Stimulated activated CD4-positive, alpha-beta T cell treated with anti-CD3 and anti-CD28 coated beads, Interleukin-12 subunit alpha, Interleukin-12 subunit beta, amount 100 ng/mL, for 24 hours (primary cell): ENCODE results near the gene FILIP1L.
"Not testable (repeated sequence)": the region's sequence is repeated elsewhere in the genome, so short reads cannot be mapped to it uniquely, and the experiment has no call there.

Experiments
- DNase-seq, 2 experiments: peaks; one replicate each; pipeline ENCODE4 v3.0.0-alpha.2; 2020; ENCODE audit warnings: low read depth in 2 of 2

The FILIP1L gene

GRCh38 chr3:99843590-99844258 is 270.6 kb downstream of the FILIP1L start:
- no peak for DNase-seq

GRCh38 chr3:99842826-99843589 is 271.3 kb downstream of the FILIP1L start:
- DNase-seq: no peak

DNA sequence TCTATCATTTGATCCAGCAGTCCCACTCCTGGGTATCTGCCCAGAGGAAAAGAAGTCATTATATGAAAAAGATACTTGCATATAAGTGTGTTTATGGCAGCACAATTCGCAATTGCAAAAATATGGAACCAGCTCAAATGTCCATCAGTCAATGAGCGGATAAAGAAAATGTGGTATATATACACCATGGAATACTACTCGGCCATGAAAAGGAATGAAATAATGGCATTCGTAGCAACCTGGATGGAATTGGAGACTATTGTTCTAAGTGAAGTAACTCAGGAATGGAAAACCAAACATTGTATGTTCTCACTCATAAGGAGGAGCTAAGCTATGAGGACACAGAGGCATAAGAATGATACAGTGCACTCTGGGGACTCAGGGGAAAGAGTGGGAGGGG is 272.4 kb downstream of the FILIP1L start:
- not testable (repeated sequence) for DNase-seq

GRCh38 chr3:99839613-99840012 is 274.7 kb downstream of the FILIP1L start:
- no peak for DNase-seq

- no peak for DNase-seq
Measured at GRCh38 chr3:99838755-99839154, 275.5 kb downstream of the FILIP1L start.

- DNase-seq: no peak
Measured at GRCh38 chr3:99837715-99838114, 276.6 kb downstream of the FILIP1L start.

- no peak for DNase-seq
Measured at GRCh38 chr3:99836681-99837080, 277.6 kb downstream of the FILIP1L start.

DNA sequence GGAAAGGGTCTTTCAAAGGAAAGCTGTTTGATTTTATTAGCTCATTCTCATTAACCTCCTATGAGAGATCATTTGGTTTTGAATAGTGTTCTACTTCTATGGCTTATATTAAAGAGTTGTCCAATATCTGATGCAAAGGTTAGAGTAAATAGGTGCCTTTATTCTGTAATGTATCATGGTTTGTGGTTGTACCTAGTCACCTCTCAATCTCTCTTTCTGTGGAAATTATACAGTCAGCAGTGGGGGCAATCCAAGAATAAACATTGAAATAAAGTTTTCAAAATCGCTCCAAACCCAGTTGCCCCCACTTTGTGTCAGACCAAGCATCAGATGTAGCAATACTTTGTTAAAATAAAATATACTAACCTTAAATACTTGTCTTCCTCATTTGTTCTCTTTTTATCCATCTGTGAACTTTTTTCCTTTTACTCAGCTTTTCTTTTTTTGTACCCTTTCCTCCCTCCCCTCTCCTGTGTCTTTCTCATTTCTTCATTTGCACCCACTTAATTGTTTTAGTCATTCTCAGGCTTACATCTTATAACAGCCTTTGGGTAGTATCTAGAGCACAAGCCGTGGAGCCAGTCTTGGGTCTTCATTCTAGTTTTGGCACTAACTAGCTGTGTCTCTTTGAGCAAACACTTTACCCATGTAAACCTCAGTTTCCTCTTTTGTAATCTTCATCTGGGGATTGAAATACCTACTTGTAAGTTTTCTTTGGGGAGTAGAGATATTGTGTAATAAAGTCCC is 279.9 kb downstream of the FILIP1L start:
- DNase-seq: no peak

DNA sequence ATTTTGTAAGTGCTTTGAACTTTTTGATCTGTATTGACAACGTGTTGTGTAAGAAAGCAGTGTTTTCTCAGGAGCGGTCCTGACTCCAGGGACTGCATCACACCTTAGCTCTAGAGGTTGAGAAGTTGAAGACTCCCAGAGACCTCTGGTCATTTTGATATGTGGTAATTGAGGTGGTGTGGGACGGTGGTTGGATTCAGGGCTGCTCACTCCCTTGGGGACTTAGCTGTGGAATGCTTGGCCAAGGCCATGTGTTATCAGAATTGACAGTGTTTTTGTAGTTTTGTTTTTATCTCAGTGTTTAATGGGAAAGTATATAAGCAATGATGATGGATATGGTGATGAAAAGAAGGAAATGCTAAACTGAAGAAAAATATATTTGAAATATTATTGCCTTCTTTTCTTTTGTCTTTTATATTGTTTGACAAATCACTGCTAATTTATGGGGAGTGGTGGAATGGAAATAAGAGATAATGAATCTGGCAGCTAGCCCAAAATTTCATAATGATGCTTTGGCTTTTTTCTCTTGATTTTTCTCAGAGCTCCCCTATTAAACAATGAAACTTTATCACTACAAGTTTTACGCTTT is 280.6 kb downstream of the FILIP1L start:
- DNase-seq: no peak

GRCh38 chr3:99829844-99830243 is 284.5 kb downstream of the FILIP1L start:
- DNase-seq: no peak

DNA sequence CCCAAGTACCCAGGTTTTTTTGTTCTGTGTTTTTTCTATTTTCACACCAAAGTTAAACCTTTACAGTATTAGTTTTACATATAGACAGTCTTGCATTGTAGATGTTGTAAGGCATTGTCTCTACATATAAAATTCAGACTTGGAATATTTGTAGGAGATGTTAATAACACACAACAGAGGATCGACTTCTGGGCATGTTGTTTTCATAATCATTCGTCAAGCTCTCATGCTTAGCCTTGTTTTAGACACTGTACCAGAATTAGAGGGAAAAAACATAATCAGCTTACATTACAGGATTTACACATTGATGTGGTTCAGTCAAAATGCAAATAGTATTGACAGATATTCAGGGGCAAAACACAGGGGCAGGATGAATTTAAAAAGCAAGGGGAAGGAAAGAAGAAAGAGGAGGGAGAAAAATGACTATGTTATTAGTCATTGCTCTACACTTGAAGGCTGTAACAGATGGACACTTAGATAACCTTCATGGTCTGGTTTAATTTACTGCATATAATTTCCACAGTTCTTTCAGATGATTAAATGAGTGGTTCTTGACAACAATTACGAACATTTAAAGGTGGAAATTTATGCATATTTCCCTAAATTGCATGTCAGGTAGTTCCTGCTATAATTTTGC is 289.2 kb downstream of the FILIP1L start:
- no peak for DNase-seq

GRCh38 chr3:99823723-99824711 is 290.3 kb downstream of the FILIP1L start:
- DNase-seq: no peak

DNA sequence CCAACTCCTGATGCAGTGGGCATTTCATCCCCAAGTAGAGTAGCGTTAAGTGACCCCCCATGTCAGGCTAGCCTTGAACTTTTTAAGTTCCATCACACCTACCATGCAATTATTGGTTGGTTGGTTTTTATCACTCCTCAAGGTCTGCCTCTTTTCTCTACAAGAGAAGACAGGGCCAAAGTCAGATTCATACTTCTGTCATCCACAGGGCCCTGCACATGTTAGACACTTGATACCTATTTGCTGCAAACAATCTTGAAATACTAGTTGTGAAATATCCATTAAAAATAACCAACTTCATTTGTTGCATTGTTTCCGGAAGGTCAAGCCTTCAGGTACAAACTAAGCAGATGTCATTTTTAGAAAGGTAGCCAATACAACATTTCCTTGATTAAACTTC is 295.5 kb downstream of the FILIP1L start:
- no peak for DNase-seq

- DNase-seq: peak; percentile 90 to 94
Measured at GRCh38 chr3:99817437-99818240, 296.7 kb downstream of the FILIP1L start, which contains the start of gene CMSS1. Gene CMSS1, plus strand, starts transcription at chr3:99817862.

DNA sequence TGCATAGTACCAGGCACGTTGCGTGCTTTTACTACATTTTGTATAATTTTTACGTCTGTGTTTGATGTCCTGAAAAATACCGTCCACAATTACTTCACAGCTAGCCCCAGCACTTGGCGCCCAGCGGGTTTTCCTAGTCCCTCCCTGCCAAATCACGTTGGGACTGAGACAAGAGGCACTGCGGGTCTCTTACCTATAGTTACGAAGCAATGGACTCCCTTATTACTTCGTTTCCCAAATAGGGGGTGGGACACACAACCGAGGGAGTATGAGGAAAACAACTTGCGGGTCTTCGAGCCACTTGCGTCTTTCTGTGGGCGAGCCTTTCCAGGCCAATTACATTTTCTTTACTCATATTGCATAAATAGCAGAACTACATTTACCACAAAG is 297.3 kb downstream of the FILIP1L start:
- DNase-seq: no peak

- DNase-seq: no peak
Measured at GRCh38 chr3:99810403-99810802, 303.9 kb downstream of the FILIP1L start.

- no peak for DNase-seq
Measured at GRCh38 chr3:99809565-99809964, 304.7 kb downstream of the FILIP1L start.

- no peak for DNase-seq
Measured at GRCh38 chr3:99808163-99808794, 306.0 kb downstream of the FILIP1L start.

DNA sequence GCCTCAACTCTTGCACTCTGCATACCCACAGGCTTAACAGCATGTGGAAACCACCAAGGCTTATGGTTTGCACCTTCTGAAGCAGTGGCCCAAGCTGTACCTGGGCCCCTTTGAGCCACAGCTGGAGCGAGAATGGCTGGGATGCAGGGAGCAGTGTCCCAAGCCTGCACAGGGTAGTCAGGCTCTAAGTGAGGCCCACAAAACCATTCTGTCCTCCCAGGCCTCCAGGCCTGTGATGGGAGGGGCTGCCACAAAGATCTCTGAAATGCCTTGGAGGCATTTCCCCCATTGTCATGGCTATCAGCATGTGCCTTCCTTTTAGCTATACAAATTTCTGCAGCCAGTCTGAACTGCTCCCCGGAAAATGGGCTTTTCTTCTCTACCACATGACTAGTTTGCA is 309.1 kb downstream of the FILIP1L start:
- no peak for DNase-seq
